ENCODE measurements around the gene OPN4.

OPN4 gene

DNA sequence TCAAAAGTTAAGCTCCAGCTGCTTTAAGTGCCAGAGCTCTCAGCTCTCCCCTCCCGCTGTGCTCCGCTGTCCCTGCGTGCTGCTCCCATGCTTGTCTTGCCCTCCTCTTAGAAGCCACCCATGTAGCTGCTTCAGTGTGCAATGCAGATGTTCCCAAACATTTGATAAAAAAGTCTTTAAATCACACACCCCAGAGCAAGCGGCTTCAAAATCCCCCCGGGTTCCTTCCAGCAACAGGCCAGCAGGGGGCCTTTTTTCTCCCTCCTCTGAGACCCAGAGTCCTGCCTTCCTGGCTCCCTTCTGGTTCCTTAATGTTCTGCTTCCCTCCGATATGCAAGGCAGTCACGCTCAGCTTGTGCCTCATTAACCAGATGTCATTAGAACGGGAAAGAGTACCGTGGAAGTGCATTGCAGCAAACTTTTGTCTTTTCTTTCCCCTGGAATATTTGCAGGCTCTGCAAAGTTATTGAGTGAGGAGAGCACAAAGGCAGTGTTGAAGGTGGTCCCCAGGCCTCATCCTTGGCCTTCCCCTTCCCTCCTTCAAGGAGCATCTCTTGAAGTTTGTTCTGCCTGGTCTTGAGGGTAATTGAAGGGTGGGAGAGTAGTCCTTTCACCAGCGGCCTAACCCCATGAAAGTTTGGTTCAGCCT lies 39.5 kb downstream of the OPN4 start:
- POLR2A ChIA-PET = interaction anchor here (0.5 kb wide), 1 partner anchor 16 kb away, joined by 3 read pairs; no protein-coding TSS in a partner anchor
- no peak overlapping the region for H3K4me3 ChIP-seq (ENCODE audit: low read depth, low read length)
- DNase-seq (ENCODE audit: low read depth, low spot score) = no peak
- TF ChIP-seq, protein P1, sequence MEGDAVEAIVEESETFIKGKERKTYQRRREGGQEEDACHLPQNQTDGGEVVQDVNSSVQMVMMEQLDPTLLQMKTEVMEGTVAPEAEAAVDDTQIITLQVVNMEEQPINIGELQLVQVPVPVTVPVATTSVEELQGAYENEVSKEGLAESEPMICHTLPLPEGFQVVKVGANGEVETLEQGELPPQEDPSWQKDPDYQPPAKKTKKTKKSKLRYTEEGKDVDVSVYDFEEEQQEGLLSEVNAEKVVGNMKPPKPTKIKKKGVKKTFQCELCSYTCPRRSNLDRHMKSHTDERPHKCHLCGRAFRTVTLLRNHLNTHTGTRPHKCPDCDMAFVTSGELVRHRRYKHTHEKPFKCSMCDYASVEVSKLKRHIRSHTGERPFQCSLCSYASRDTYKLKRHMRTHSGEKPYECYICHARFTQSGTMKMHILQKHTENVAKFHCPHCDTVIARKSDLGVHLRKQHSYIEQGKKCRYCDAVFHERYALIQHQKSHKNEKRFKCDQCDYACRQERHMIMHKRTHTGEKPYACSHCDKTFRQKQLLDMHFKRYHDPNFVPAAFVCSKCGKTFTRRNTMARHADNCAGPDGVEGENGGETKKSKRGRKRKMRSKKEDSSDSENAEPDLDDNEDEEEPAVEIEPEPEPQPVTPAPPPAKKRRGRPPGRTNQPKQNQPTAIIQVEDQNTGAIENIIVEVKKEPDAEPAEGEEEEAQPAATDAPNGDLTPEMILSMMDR (IDR thresholded peaks at IDR 0.05; ENCODE audit: insufficient read depth, low read length, missing control alignments) = peak; percentile 66
- CTCF ChIA-PET = interaction anchor here (0.7 to 5.4 kb wide), 30 partner anchors 9 to 392 kb away, joined by 3 to 85 read pairs (median 4); partner anchors contain the start of gene SNCG

DNA sequence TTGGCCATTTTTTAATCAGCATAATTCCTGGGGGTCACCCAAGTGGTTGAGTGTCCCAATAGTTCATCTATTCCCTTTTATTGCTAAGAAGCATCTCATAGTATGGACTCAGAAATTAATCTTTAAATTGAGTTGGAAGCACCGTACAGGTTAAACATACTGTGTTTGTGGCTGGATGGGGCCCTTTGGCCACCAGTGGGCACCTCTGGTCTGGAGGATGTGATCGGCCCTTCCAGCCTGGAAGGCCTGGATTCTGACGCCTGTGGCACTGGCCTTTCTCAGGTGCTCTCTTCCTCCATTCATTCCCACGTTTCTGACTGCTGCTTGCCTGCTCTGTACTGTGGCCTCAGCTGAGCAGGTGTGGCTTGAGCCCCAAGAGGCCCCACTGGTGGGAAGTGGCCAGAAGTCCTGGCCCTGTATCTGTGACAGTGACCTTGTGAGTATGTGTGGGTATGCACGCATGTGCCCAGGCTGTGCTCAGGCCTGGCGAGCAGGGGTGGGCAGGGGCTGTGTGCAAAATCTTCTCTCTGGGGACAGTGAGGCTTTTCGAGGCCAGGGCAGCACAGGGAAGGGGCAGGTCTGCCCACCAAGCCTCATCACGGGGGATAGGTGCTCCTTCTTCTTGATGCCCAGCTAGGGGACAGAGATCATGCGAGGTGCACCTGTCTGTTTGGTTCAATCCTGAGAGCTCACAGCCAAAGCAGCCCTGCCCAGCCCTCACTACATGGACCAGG lies 44.0 kb downstream of the OPN4 start:
- no peak for DNase-seq (ENCODE audit: low read depth, low spot score)
- CTCF ChIA-PET = interaction anchor here (0.8 to 2.6 kb wide), 3 partner anchors 9 to 201 kb away, joined by 4 to 17 read pairs (median 6); no protein-coding TSS in a partner anchor
- POLR2A ChIA-PET = no interaction called here
- TF ChIP-seq, protein P1 (IDR thresholded peaks at IDR 0.05; ENCODE audit: insufficient read depth, low read length, missing control alignments) = no peak
- H3K4me3 ChIP-seq (ENCODE audit: low read depth, low read length) = no peak overlapping the region

DNA sequence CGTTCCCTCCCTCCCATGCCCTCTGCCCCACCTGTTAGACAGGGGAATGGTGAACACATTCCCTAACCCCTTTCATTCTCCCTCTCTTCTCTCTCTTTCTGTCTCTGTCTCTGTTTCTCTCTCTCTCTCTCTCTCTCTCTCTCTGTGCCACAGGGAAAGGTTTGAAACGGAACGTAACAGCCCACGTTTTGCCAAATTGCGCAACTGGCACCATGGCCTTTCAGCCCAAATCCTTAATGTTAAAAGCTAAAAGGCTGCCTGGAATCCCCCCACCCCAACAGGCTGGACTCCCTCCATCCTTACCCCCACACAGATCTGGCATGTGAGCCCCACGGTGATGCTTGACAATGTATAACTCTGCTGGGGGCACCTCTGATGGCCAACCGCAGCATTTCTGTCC lies 44.8 kb downstream of the OPN4 start:
- ChIA-PET POLR2A (no interaction called here), CTCF (interaction anchor here (0.8 to 2.6 kb wide), 3 partner anchors 10 to 200 kb away, joined by 4 to 17 read pairs (median 6); no protein-coding TSS in a partner anchor)
- no peak overlapping the region for H3K4me3 ChIP-seq (ENCODE audit: low read depth, low read length)
- no peak for DNase-seq (ENCODE audit: low read depth, low spot score)
- TF ChIP-seq, protein P1 (IDR thresholded peaks at IDR 0.05; ENCODE audit: insufficient read depth, low read length, missing control alignments) = no peak

DNA sequence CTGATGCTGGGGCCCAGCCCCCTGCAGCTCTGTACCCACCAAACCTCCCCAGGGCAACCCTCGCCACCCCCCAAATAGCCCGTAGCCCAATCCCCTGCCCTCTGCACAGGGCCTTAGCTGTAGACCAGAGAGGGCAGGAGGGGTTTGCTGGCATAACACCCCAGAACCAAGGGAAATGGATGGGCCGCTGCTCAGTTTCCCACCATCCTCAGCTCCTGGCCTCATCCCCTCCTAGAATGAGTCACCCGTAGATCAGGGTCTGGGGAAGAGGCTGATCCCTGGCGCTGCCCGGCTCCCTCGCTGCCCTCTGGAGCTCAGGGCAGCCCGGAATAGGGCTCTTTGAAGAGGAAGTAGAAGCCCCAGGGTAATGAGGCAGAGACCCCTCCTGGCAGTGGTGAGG lies 45.2 kb downstream of the OPN4 start:
- ChIA-PET CTCF (interaction anchor here (1.8 to 2.6 kb wide), 2 partner anchors 10 to 13 kb away, joined by 6 to 17 read pairs; no protein-coding TSS in a partner anchor), POLR2A (no interaction called here)
- H3K4me3 ChIP-seq (ENCODE audit: low read depth, low read length) = no peak overlapping the region
- TF ChIP-seq, protein P1 (IDR thresholded peaks at IDR 0.05; ENCODE audit: insufficient read depth, low read length, missing control alignments) = no peak
- no peak for DNase-seq (ENCODE audit: low read depth, low spot score)

DNA sequence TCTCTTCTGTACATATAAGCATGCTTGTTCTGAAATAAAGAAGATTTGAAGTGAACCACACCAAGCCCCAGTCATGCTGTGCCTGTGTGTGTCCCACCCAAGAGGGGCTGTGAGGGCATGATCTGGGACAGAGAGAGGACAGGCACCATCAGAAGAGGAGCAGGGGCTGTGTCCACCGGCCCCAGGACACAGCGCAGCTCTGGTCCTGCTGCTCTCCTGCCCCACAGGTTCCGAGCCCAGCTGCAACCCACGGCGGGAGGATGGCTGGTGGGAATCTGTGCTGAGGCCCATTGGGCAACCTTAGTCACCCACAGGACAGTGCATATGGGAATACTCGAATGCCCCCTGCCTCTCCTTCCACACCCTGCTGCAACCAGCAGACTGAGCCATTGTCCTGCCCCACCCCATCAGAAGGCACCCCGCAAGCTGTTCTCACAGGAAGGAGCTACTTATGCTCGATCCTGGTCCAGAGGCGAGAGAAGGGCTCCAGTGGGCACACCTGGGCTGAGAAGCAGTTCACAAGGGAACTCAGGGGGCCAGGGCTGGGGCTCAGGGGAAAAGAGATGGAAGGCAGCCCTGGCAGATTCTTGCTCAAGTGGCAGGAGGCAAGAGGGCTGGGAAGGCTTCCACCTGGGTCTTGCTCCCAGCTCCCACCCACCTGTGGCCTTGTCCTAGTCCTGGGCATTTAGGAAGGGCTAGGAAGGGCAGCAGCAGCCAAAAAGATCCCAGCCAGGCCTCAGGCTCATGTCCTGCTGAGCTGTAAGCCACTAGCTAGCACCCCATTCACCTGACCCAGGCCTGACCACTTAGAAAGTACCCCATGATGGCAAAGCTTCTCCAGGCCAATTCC lies 45.9 kb downstream of the OPN4 start:
- ChIA-PET CTCF (interaction anchor here (2.6 kb wide), 1 partner anchor 11 kb away, joined by 17 read pairs; no protein-coding TSS in a partner anchor), POLR2A (no interaction called here)
- H3K4me3 ChIP-seq (ENCODE audit: low read depth, low read length) = no peak overlapping the region
- DNase-seq (ENCODE audit: low read depth, low spot score) = no peak
- TF ChIP-seq, protein P1 (IDR thresholded peaks at IDR 0.05; ENCODE audit: insufficient read depth, low read length, missing control alignments) = no peak
